ENCODE results near the gene FHOD3.

FHOD3 gene

GRCh38 chr18:36337679-36338402, 40.3 kb downstream of the FHOD3 start:
- DNase-seq (ENCODE audit: low read depth, low spot score), result no peak
- TF ChIP-seq CTCF (IDR thresholded peaks at IDR 0.05; ENCODE audit: low read depth, low read length), result no peak
- in situ Hi-C loops (cut with HindIII; ENCODE audit: low sequenced_read_pairs), result no loop called here
- no peak overlapping the region for H3K4me3 ChIP-seq (ENCODE audit: low read depth, low read length)

GRCh38 chr18:36338403-36338933, 41.0 kb downstream of the FHOD3 start:
- in situ Hi-C loops (cut with HindIII; ENCODE audit: low sequenced_read_pairs), result no loop called here
- DNase-seq (ENCODE audit: low read depth, low spot score), result no peak
- no peak overlapping the region for H3K4me3 ChIP-seq (ENCODE audit: low read depth, low read length)
- no peak for TF ChIP-seq CTCF (IDR thresholded peaks at IDR 0.05; ENCODE audit: low read depth, low read length)

- no peak for TF ChIP-seq CTCF (IDR thresholded peaks at IDR 0.05; ENCODE audit: low read depth, low read length)
- in situ Hi-C loops (cut with HindIII; ENCODE audit: low sequenced_read_pairs), result no loop called here
- no peak for DNase-seq (ENCODE audit: low read depth, low spot score)
- H3K4me3 ChIP-seq (ENCODE audit: low read depth, low read length), result no peak overlapping the region
Measured at GRCh38 chr18:36340246-36340645, 42.7 kb downstream of the FHOD3 start.

- H3K4me3 ChIP-seq (ENCODE audit: low read depth, low read length), result no peak overlapping the region
- no peak for TF ChIP-seq CTCF (IDR thresholded peaks at IDR 0.05; ENCODE audit: low read depth, low read length)
- DNase-seq (ENCODE audit: low read depth, low spot score), result no peak
- in situ Hi-C loops (cut with HindIII; ENCODE audit: low sequenced_read_pairs), result no loop called here
Measured at GRCh38 chr18:36341944-36342343, 44.4 kb downstream of the FHOD3 start.

GRCh38 chr18:36348331-36348730, 50.8 kb downstream of the FHOD3 start:
- no peak for DNase-seq (ENCODE audit: low read depth, low spot score)
- in situ Hi-C loops (cut with HindIII; ENCODE audit: low sequenced_read_pairs), result no loop called here
- TF ChIP-seq CTCF (IDR thresholded peaks at IDR 0.05; ENCODE audit: low read depth, low read length), result no peak
- no peak overlapping the region for H3K4me3 ChIP-seq (ENCODE audit: low read depth, low read length)

- H3K4me3 ChIP-seq (ENCODE audit: low read depth, low read length), result no peak overlapping the region
- no peak for TF ChIP-seq CTCF (IDR thresholded peaks at IDR 0.05; ENCODE audit: low read depth, low read length)
- DNase-seq (ENCODE audit: low read depth, low spot score), result no peak
- in situ Hi-C loops (cut with HindIII; ENCODE audit: low sequenced_read_pairs), result no loop called here
Measured at GRCh38 chr18:36348971-36349417, 51.5 kb downstream of the FHOD3 start.

Measured in astrocyte of the spinal cord (primary cell).